ENCODE data around the gene OR8B4.
A peak's percentile ranks its signal among the peaks of the same experiment; 100 is the strongest.
"Not testable (repeated sequence)": the region's sequence is repeated elsewhere in the genome, so short reads cannot be mapped to it uniquely, and the experiment has no call there.

The OR8B4 gene

GRCh38 chr11:124424384-124424921 is at the start of gene OR8B4:
OR8B4 (minus strand) TSS chr11:124424871; CDS start chr11:124424871, 0 bp downstream.
- no peak for DNase-seq

GRCh38 chr11:124474079-124474478 is 49.4 kb upstream of the OR8B4 start:
- DNase-seq = no peak

- DNase-seq = no peak
Measured at GRCh38 chr11:124473476-124473875, 48.8 kb upstream of the OR8B4 start.

GRCh38 chr11:124470561-124471227 is 46.0 kb upstream of the OR8B4 start:
- DNase-seq = no peak

- no peak for DNase-seq
Measured at GRCh38 chr11:124467381-124467927, 42.8 kb upstream of the OR8B4 start.

- no peak for DNase-seq
Measured at GRCh38 chr11:124465368-124465767, 40.7 kb upstream of the OR8B4 start.

GRCh38 chr11:124463990-124464389 is 39.3 kb upstream of the OR8B4 start:
- no peak for DNase-seq

GRCh38 chr11:124463324-124463723 is 38.7 kb upstream of the OR8B4 start:
- no peak for DNase-seq

- no peak for DNase-seq
Measured at GRCh38 chr11:124460459-124460858, 35.8 kb upstream of the OR8B4 start.

- not testable (repeated sequence) for DNase-seq
Measured at GRCh38 chr11:124459379-124459778, 34.7 kb upstream of the OR8B4 start.

- no peak for DNase-seq
Measured at GRCh38 chr11:124454552-124454951, 29.9 kb upstream of the OR8B4 start.

- no peak for DNase-seq
Measured at GRCh38 chr11:124446916-124447315, 22.2 kb upstream of the OR8B4 start.

GRCh38 chr11:124445646-124446150 is 21.0 kb upstream of the OR8B4 start, which contains the start of gene OR8B8:
OR8B8 (minus strand) TSS chr11:124445696; CDS start chr11:124441085, 4,611 bp downstream.
- no peak for DNase-seq

GRCh38 chr11:124442847-124443246 is 18.2 kb upstream of the OR8B4 start:
- no peak for DNase-seq

- no peak for DNase-seq
Measured at GRCh38 chr11:124442442-124442841, 17.8 kb upstream of the OR8B4 start.

GRCh38 chr11:124441519-124441918 is 16.8 kb upstream of the OR8B4 start:
- DNase-seq = no peak

GRCh38 chr11:124441081-124441480 is 16.4 kb upstream of the OR8B4 start:
- DNase-seq = no peak

- no peak for DNase-seq
Measured at GRCh38 chr11:124440608-124441007, 15.9 kb upstream of the OR8B4 start.

- DNase-seq = no peak
Measured at GRCh38 chr11:124434699-124435098, 10.0 kb upstream of the OR8B4 start.

GRCh38 chr11:124429599-124429998 is 4.9 kb upstream of the OR8B4 start:
- DNase-seq = no peak

GRCh38 chr11:124421043-124421442 is 3.6 kb downstream of the OR8B4 start:
- no peak for DNase-seq

- peak; percentile 63 for DNase-seq
Measured at GRCh38 chr11:124415356-124415923, 9.2 kb downstream of the OR8B4 start.

- DNase-seq = no peak
Measured at GRCh38 chr11:124409906-124410305, 14.8 kb downstream of the OR8B4 start.

- DNase-seq = no peak
Measured at GRCh38 chr11:124405581-124405980, 19.1 kb downstream of the OR8B4 start.

Data from NCI-H526 treated with DMSO at 0.1 percent for 48 hours (cell line).